Kidney epithelial cell (primary cell): ENCODE results near the gene NUAK1. TPM values are rescaled to one million over a fixed set of nuclear protein-coding genes. Genes with fewer than 3 reads are reported as not detected.

ENCODE experiments used
- DNase-seq: peaks from one replicate; pipeline ENCODE4 v3.0.0-alpha.2; 2010; ENCODE audit warnings: low read depth
- H3K27me3 ChIP-seq: 2 replicates; pipeline ENCODE4 v1.6.0; 2011; ENCODE audit warnings: low read length; ENCODE audit not compliant: control insufficient read depth, insufficient read depth
- H3K36me3 ChIP-seq: 2 replicates; pipeline ENCODE4 v1.5.1; 2011; ENCODE audit warnings: low read length; ENCODE audit not compliant: control insufficient read depth, insufficient read depth
- H3K4me3 ChIP-seq: 2 replicates; pipeline ENCODE4 v1.5.1; 2011; ENCODE audit warnings: low read depth, mild to moderate bottlenecking, control low read depth, low read length
- CTCF ChIP-seq: IDR thresholded peaks from 2 replicates; pipeline ENCODE4 v1.5.1; 2011; ENCODE audit warnings: mild to moderate bottlenecking, moderate library complexity, low read length, control low read depth, inconsistent platforms; ENCODE audit not compliant: insufficient read depth, poor library complexity, severe bottlenecking
- total RNA-seq: library from RNA; depleted of rRNA; stranded (reverse); fragments of >200 nt; gene quantifications from 2 replicates; pipeline ENCODE4 v1.2.3, GENCODE V29; 2015

Gene NUAK1
- total RNA-seq, 1 donor from 2014 or later, result 38.2 TPM

- no peaks in the 10 kb centered on the region for H3K36me3 ChIP-seq
- TF ChIP-seq CTCF, result no peak
- DNase-seq, result no peak
- no peaks in the 10 kb centered on the region for H3K27me3 ChIP-seq
- no peak overlapping the region for H3K4me3 ChIP-seq
Measured at GRCh38 chr12:106119301-106119700, 19.5 kb downstream of the NUAK1 start.

GRCh38 chr12:106118381-106119130, 20.2 kb downstream of the NUAK1 start:
- Histone ChIP-seq H3K27me3 (no peaks in the 10 kb centered on the region), H3K4me3 (no peak overlapping the region), H3K36me3 (no peaks in the 10 kb centered on the region)
- no peak for TF ChIP-seq CTCF
- no peak for DNase-seq

- DNase-seq, result no peak
- H3K36me3 ChIP-seq, result no peaks in the 10 kb centered on the region
Measured at GRCh38 chr12:106115440-106115839, 23.3 kb downstream of the NUAK1 start.

GRCh38 chr12:106114447-106115068, 24.2 kb downstream of the NUAK1 start:
- H3K36me3 ChIP-seq, result no peaks in the 10 kb centered on the region
- DNase-seq, result no peak
- no peak for TF ChIP-seq CTCF
- H3K4me3 ChIP-seq, result no peak overlapping the region
- H3K27me3 ChIP-seq, result no peaks in the 10 kb centered on the region

More at GRCh38 chr12:106115440-106115839, 23.3 kb downstream of the NUAK1 start:
- TF ChIP-seq CTCF, result no peak
- no peak overlapping the region for H3K4me3 ChIP-seq
- no peaks in the 10 kb centered on the region for H3K27me3 ChIP-seq

- H3K27me3 ChIP-seq, result no peaks in the 10 kb centered on the region
- DNase-seq, result no peak
- H3K4me3 ChIP-seq, result no peak overlapping the region
- TF ChIP-seq CTCF, result no peak
- no peaks in the 10 kb centered on the region for H3K36me3 ChIP-seq
Measured at GRCh38 chr12:106113824-106114446, 24.8 kb downstream of the NUAK1 start.

- TF ChIP-seq CTCF, result no peak
- H3K36me3 ChIP-seq, result no peaks in the 10 kb centered on the region
- H3K27me3 ChIP-seq, result no peaks in the 10 kb centered on the region
- no peak for DNase-seq
- H3K4me3 ChIP-seq, result no peak overlapping the region
Measured at GRCh38 chr12:106113446-106113823, 25.3 kb downstream of the NUAK1 start.
